Kidney epithelial cell (primary cell): ENCODE data around the gene S100A14. TPM values are rescaled to one million over a fixed set of nuclear protein-coding genes. Genes with fewer than 3 reads are reported as not detected.

ENCODE experiments used
- DNase-seq: peaks from one replicate; pipeline ENCODE4 v3.0.0-alpha.2; 2010; ENCODE audit warnings: low read depth
- H3K27me3 ChIP-seq: 2 replicates; pipeline ENCODE4 v1.6.0; 2011; ENCODE audit warnings: low read length; ENCODE audit not compliant: control insufficient read depth, insufficient read depth
- H3K36me3 ChIP-seq: 2 replicates; pipeline ENCODE4 v1.5.1; 2011; ENCODE audit warnings: low read length; ENCODE audit not compliant: control insufficient read depth, insufficient read depth
- H3K4me3 ChIP-seq: 2 replicates; pipeline ENCODE4 v1.5.1; 2011; ENCODE audit warnings: low read depth, mild to moderate bottlenecking, control low read depth, low read length
- total RNA-seq: library from RNA; depleted of rRNA; stranded (reverse); fragments of >200 nt; gene quantifications from 2 replicates; pipeline ENCODE4 v1.2.3, GENCODE V29; 2015
- TF ChIP-seq, protein P1 (sequence below): IDR thresholded peaks from 2 replicates; pipeline ENCODE4 v1.5.1; 2011; ENCODE audit warnings: mild to moderate bottlenecking, moderate library complexity, low read length, control low read depth, inconsistent platforms; ENCODE audit not compliant: insufficient read depth, poor library complexity, severe bottlenecking

The S100A14 gene
- total RNA-seq, 1 donor from 2014 or later, result 4.2 TPM

DNA sequence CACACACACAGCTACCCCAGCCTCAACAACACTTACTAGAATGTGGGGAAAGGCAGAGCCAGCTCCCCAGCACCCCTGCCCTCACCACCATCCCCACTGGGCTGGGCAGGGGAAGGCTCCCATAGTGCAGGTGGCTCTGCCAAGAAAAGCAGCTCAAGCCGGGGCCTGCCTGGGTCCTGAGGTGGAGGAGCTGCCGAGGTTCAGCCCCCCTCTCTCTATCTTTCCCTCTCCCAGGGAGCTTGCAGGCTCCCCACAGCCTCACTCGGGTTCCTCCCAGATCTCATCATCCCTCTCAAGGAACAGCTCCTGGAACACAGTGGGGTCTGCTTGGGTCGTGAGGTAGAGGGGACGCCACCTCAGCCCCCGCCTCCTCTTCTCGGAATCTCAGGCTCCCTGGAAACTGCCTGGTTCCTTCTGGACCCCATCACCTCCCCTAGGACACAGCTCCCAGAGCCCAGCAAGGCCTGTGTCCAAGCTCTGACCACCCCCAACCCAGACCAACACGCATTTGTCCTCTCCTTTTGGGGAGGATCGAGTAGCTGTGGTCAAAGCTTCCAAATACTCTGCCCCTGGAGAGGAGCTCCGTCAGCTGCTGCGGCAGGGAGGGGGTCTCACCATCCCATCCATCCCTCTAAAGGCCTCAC is 3.9 kb downstream of the S100A14 start:
- TF ChIP-seq, protein P1, sequence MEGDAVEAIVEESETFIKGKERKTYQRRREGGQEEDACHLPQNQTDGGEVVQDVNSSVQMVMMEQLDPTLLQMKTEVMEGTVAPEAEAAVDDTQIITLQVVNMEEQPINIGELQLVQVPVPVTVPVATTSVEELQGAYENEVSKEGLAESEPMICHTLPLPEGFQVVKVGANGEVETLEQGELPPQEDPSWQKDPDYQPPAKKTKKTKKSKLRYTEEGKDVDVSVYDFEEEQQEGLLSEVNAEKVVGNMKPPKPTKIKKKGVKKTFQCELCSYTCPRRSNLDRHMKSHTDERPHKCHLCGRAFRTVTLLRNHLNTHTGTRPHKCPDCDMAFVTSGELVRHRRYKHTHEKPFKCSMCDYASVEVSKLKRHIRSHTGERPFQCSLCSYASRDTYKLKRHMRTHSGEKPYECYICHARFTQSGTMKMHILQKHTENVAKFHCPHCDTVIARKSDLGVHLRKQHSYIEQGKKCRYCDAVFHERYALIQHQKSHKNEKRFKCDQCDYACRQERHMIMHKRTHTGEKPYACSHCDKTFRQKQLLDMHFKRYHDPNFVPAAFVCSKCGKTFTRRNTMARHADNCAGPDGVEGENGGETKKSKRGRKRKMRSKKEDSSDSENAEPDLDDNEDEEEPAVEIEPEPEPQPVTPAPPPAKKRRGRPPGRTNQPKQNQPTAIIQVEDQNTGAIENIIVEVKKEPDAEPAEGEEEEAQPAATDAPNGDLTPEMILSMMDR, result no peak
- DNase-seq, result no peak
- Histone ChIP-seq H3K4me3 (peak overlapping the region; percentile 87), H3K27me3 (no peaks in the 10 kb centered on the region), H3K36me3 (peaks cover 1% of the 10 kb centered on the region)

DNA sequence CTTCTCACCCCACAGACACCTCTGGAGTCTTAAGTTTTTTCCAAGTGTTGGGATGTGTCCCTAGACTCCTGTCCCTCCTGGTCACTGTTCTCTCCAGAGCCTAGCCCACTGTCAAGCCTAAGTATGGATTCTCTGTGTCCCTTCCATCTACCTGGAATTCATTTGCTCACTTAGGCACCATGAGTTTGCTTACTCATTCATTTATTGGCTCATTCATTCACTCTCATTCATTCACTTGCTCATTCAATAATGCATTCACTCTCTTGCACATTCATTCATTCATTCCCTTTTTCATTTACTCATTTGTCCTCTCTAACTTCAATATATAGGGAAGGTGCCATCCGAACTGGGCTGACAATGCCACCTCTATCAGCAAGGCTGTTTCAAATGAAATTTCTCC is 4.8 kb downstream of the S100A14 start:
- peaks cover 3% of the 10 kb centered on the region for H3K36me3 ChIP-seq
- peak overlapping the region; percentile 87 for H3K4me3 ChIP-seq
- no peaks in the 10 kb centered on the region for H3K27me3 ChIP-seq
- no peak for DNase-seq
- TF ChIP-seq, protein P1, result no peak

DNA sequence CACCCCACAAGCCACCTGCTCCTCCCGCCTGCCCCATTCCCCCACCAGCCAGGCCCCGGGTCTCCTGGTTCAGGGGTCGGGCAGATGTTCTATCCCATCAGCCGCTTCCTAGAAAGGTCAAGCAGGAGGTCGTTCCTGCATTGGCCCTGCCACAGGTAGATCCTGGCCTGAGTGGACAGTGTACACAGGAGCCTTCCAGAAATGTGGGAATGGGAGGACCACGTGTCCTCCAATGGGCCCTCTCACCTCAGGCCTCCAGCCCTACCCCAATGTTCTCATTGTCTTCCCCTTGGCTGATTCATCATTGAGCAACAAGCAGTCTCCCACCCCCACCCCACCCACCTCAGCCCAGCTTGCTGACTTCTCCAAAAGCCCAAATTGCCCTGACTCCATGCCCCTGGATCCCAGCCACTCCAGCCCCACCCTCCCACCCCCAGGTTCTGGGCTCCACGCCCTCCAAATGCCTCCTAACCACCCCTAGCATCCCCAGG is 5.3 kb downstream of the S100A14 start:
- no peak for DNase-seq
- TF ChIP-seq, protein P1, result no peak
- peak overlapping the region; percentile 87 for H3K4me3 ChIP-seq
- peaks cover 3% of the 10 kb centered on the region for H3K36me3 ChIP-seq
- no peaks in the 10 kb centered on the region for H3K27me3 ChIP-seq

DNA sequence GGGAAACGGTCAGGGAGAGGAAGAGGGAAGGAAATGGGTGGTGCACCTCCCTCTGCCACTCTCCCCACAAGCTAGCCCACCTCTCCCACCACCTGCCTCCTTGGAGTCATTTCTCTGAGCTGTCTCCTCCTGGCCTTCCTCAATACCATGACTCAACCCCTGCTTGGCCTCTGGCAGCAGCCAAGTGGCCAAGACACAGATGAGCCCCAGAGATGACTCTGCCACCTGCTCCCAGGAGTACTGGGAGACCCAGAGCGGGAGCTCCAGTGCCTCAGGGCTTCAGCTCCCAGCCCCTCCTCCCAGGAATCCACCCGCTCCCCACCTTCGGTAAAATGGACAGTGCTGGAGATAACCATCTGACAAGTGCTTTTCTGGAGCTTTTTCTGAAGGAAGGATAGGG is 5.8 kb downstream of the S100A14 start:
- H3K4me3 ChIP-seq, result peak overlapping the region; percentile 87
- DNase-seq, result no peak
- peaks cover 3% of the 10 kb centered on the region for H3K36me3 ChIP-seq
- TF ChIP-seq, protein P1, result no peak
- no peaks in the 10 kb centered on the region for H3K27me3 ChIP-seq

DNA sequence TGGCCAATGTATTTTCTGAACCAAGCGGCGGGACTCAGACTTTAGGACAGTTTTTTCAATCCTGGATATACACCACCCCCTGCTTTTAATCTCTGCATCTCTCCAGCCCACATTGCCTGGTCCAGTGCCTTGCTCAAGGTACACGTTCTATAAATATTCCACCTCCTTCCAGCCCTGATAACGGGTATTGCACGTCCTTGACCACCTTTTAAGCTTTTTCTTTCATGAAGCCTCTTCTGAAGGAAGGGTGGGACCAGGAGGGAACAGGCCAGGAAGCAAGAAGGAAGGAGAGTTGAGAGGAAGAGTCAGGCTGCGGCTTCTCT is 6.6 kb downstream of the S100A14 start:
- H3K4me3 ChIP-seq, result peak overlapping the region; percentile 56
- TF ChIP-seq, protein P1, result no peak
- no peak for DNase-seq
- H3K36me3 ChIP-seq, result peaks cover 3% of the 10 kb centered on the region
- no peaks in the 10 kb centered on the region for H3K27me3 ChIP-seq
